Tibial nerve (tissue), 4 donors: ENCODE results near the gene COMMD7. TPM values are rescaled to one million over a fixed set of nuclear protein-coding genes. Genes with fewer than 3 reads are reported as not detected.

ENCODE experiments used
- DNase-seq, 2 donors: peaks; one replicate each; pipeline ENCODE4 v3.0.0-alpha.2; 2019; ENCODE audit warnings: low spot score in 2 of 2
- H3K27ac ChIP-seq, 4 donors: fragments of 200-600 bp; sonication (generic) in 3 of 4; one replicate each; pipeline ENCODE4 v1.5.1; 2017 to 2019; ENCODE audit warnings: mild to moderate bottlenecking in 1 of 4
- H3K27me3 ChIP-seq, 2 donors: fragments of 200-600 bp; sonication (generic) in 1 of 2; one replicate each; pipeline versions ENCODE4 v1.5.1 to v1.6.0; 2017 to 2019
- H3K36me3 ChIP-seq, 3 donors: fragments of 200-600 bp; sonication (generic); one replicate each; pipeline ENCODE4 v1.5.1; 2018 to 2019
- H3K4me1 ChIP-seq, 4 donors: fragments of 200-600 bp; sonication (generic) in 3 of 4; one replicate each; pipeline ENCODE4 v1.5.1; 2017 to 2019
- H3K4me3 ChIP-seq, 4 donors: fragments of 200-600 bp; sonication (generic) in 3 of 4; one replicate each; pipeline ENCODE4 v1.5.1; 2017 to 2019; ENCODE audit warnings: mild to moderate bottlenecking in 1 of 4, moderate library complexity in 1 of 4
- H3K9me3 ChIP-seq, 4 donors: fragments of 200-600 bp; sonication (generic) in 3 of 4; one replicate each; pipeline ENCODE4 v1.5.1; 2017 to 2019
- EP300 ChIP-seq, 2 donors: sonication (generic); formaldehyde crosslinking; IDR thresholded peaks; one replicate each; pipeline ENCODE4 v1.6.1; 2017; ENCODE audit warnings: antibody characterized with exemption in 2 of 2, mild to moderate bottlenecking in 1 of 2
- POLR2A ChIP-seq, 2 donors: fragments of 450-650 bp; IDR thresholded peaks; one replicate each; pipeline ENCODE4 v1.6.1; 2017; ENCODE audit warnings: antibody characterized with exemption in 2 of 2, mild to moderate bottlenecking in 2 of 2, moderate library complexity in 2 of 2
- WGBS, 2 donors: methylation state at CpG; one replicate each; pipeline ENCODE4 v1.1.5; 2018; 5-methylcytosine and 5-hydroxymethylcytosine counted together
- total RNA-seq, 4 donors: library from RNA; depleted of rRNA; stranded (reverse); fragments of >200 nt; gene quantifications; one replicate each; pipeline ENCODE4 v1.1.0, GENCODE V29; 2016
- TF ChIP-seq, protein P1 (sequence below), 5 experiments: fragments of 200-600 bp in 3 of 5; fragments of 450-650 bp in 2 of 5; sonication (generic) in 3 of 5; IDR thresholded peaks; one replicate each; pipeline ENCODE4 v1.5.1; 2016 to 2019; ENCODE audit warnings: antibody characterized with exemption in 5 of 5, mild to moderate bottlenecking in 3 of 5, moderate library complexity in 2 of 5

The COMMD7 gene
- total RNA-seq, 4 donors from 2014 or later = 14.1 to 33.2 (median 17.8) TPM

DNA sequence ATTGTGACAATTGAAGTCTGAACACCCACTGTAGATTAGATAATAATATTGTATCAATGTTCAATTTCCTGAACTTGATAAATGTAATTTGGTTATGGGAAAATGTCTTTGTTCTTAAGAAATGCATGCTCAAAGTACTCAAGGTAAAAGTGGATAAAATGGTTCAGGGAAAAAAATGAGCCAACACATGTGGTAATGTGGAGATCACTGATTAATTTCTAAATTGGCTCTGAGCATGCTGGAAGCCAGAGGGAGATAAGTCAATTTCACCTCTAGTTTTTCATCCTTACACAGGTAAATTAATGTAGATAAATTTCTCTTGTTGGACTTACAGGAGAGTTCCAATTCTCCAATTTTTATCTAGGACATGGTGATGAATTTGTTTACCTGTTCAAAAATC is 8.0 kb upstream of the COMMD7 start:
- no peaks in the 10 kb centered on the region for H3K9me3 ChIP-seq
- H3K36me3 ChIP-seq = no peaks in the 10 kb centered on the region
- no peak for TF ChIP-seq POLR2A (IDR thresholded peaks at IDR 0.05)
- TF ChIP-seq, protein P1, sequence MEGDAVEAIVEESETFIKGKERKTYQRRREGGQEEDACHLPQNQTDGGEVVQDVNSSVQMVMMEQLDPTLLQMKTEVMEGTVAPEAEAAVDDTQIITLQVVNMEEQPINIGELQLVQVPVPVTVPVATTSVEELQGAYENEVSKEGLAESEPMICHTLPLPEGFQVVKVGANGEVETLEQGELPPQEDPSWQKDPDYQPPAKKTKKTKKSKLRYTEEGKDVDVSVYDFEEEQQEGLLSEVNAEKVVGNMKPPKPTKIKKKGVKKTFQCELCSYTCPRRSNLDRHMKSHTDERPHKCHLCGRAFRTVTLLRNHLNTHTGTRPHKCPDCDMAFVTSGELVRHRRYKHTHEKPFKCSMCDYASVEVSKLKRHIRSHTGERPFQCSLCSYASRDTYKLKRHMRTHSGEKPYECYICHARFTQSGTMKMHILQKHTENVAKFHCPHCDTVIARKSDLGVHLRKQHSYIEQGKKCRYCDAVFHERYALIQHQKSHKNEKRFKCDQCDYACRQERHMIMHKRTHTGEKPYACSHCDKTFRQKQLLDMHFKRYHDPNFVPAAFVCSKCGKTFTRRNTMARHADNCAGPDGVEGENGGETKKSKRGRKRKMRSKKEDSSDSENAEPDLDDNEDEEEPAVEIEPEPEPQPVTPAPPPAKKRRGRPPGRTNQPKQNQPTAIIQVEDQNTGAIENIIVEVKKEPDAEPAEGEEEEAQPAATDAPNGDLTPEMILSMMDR (IDR thresholded peaks at IDR 0.05) = no peak
- no peak for TF ChIP-seq EP300 (IDR thresholded peaks at IDR 0.05)
- no peak overlapping the region for H3K4me3 ChIP-seq
- no peak overlapping the region for H3K27ac ChIP-seq
- H3K27me3 ChIP-seq = no peaks in the 10 kb centered on the region
- no peak for DNase-seq
- no peaks in the 10 kb centered on the region for H3K4me1 ChIP-seq

DNA sequence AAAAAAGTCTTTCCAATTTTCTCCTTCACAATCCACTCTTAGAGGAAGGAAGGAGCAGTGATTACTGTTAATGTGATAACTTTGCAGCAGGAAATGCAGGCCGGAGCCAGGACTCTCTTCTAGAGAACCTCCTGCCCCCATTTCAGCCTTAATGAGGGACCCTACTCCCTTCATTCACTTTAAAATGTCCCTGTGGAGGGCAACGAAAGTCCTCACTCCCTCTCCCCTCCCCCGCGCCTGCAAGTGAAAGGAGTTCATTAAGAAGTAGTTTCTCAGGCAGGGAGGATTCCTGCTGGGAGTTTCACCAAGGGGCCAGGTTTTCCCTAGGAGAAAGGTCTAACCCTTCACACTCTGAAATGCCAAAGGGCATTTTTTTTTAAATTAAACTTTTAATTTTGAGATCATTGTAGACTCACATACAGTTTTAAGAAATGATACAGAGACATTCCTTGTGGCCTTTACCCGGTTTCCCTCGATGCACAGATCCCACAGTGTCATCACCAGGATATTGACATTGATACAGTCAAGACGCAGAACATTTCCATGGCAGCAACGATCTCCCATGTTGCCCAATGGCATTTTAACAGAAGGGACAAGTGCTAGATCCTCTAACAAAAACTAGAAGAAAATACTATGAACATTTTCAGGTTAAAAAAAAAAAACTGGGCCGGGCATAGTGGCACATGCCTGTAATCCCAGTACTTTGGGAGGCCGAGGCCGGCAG is 6.8 kb upstream of the COMMD7 start:
- H3K36me3 ChIP-seq = no peaks in the 10 kb centered on the region
- DNase-seq = no peak
- H3K4me3 ChIP-seq = no peak overlapping the region
- no peaks in the 10 kb centered on the region for H3K9me3 ChIP-seq
- no peaks in the 10 kb centered on the region for H3K4me1 ChIP-seq
- TF ChIP-seq POLR2A (IDR thresholded peaks at IDR 0.05) (no peak), EP300 (IDR thresholded peaks at IDR 0.05) (no peak)
- TF ChIP-seq, protein P1 (IDR thresholded peaks at IDR 0.05) = no peak
- H3K27me3 ChIP-seq = no peaks in the 10 kb centered on the region
- WGBS, 2 donors = 62 to 66% methylated on average over 11 of the region's 11 CpGs
- no peak overlapping the region for H3K27ac ChIP-seq

DNA sequence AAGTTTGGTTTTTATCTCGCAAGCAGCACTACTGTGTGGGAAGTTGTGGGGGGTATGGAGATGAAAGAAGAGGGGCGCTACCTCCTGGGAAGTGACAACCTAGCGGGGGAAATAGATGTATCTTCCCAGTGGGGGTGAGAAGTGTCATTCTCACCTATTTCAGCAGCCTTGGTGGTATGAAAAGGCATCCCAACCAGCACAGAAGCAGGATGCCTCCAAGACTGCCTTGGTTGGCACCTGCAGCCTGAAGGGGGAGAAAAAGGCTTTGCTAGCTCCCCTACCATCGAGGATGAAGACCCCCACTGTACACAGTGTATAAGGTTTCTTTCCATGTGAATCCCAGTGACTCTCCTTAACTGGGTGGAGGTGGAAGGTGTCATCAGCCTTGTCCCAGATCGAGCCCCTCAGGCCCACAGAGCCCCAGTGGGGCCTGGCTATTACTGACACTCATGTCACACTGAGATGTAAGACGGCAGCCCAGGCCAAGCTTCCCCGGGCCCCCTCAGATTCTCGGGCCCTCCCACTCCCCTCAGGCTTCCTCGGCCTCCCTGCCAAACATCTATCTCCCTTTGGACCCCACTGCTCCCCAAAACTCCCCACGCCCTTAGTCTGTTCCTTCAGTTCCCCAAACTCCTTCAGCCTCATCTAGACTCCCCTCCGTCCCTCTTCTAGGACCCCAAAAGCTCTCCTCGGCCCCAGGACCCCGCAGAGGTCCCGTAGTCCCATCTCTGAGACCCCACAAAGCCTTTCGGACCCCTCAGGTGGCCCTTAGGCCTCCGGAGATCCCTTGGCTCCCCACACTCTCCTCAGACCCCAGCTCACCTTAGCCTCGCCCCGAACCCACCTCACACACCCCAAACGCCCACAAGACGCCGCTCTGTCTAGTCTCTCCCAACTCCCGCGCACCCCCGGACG is 688 bp downstream of the COMMD7 start:
- Histone ChIP-seq H3K27ac (peak overlapping the region; percentile 61 to 91 (median 85)), H3K9me3 (no peaks in the 10 kb centered on the region), H3K36me3 (no peaks in the 10 kb centered on the region), H3K27me3 (no peaks in the 10 kb centered on the region), H3K4me1 (peaks cover 0 to 36% (median 2%) of the 10 kb centered on the region in 4 donors), H3K4me3 (peak overlapping the region; percentile 69 to 87 (median 76))
- DNase-seq = no peak
- no peak for TF ChIP-seq EP300 (IDR thresholded peaks at IDR 0.05)
- TF ChIP-seq, protein P1 (IDR thresholded peaks at IDR 0.05) = no peak
- no peak for TF ChIP-seq POLR2A (IDR thresholded peaks at IDR 0.05)
- 11 to 12% methylated on average over 25 of the region's 25 CpGs for WGBS, 2 donors

- Histone ChIP-seq H3K36me3 (no peaks in the 10 kb centered on the region), H3K4me1 (peaks cover 0 to 36% (median 2%) of the 10 kb centered on the region in 4 donors), H3K4me3 (no peak overlapping the region), H3K27me3 (no peaks in the 10 kb centered on the region), H3K9me3 (no peaks in the 10 kb centered on the region), H3K27ac (no peak overlapping the region)
- TF ChIP-seq POLR2A (IDR thresholded peaks at IDR 0.05) (no peak), EP300 (IDR thresholded peaks at IDR 0.05) (no peak)
- TF ChIP-seq, protein P1 (IDR thresholded peaks at IDR 0.05) = no peak
- 86 to 90% methylated on average over 5 of the region's 5 CpGs for WGBS, 2 donors
- no peak for DNase-seq
Observed at GRCh38 chr20:32741151-32741550, 2.1 kb downstream of the COMMD7 start.
